ENCODE data around the gene SNHG17. TPM values are rescaled to one million over a fixed set of nuclear protein-coding genes. Genes with fewer than 3 reads are reported as not detected.

The SNHG17 gene
- total and polyA plus RNA-seq, 2 donors (not counting 1 experiment from before 2014, with no cell fraction given) = 49.6 to 78.0 TPM

- Mint-ChIP-seq H3K9me3 (ENCODE audit: insufficient read depth) (no peaks in the 10 kb centered on the region), H3K27ac (no peak overlapping the region), H3K4me1 (no peaks in the 10 kb centered on the region), H3K4me3 (no peak overlapping the region), H3K27me3 (no peaks in the 10 kb centered on the region)
- no peak overlapping the region for H3K27ac ChIP-seq (ENCODE audit: low read length in 2 of 2)
- ATAC-seq (ENCODE audit: low read depth) (no peak), DNase-seq (no peak)
- intact Hi-C loops (cut with micrococcal nuclease) = no loop called here
- WGBS (ENCODE audit: insufficient coverage) = 92% methylated on average over 2 of the region's 5 CpGs
- POLR2A ChIA-PET = no interaction called here
- H3K4me1 ChIP-seq (ENCODE audit: control insufficient read depth in 2 of 2, insufficient read depth in 2 of 2, low read length in 2 of 2) = no peaks in the 10 kb centered on the region
- no peaks in the 10 kb centered on the region for H4K20me1 ChIP-seq (ENCODE audit: control insufficient read depth, insufficient read depth, low read length, poor library complexity, severe bottlenecking)
- no peaks in the 10 kb centered on the region for H3K36me3 ChIP-seq (replicated peaks in 1 of 2; ENCODE audit: control extremely low read depth in 1 of 2, control insufficient read depth in 1 of 2, extremely low read depth in 1 of 2, insufficient read depth in 2 of 2, low read length in 1 of 2)
- H2AFZ ChIP-seq (ENCODE audit: insufficient read depth, low read depth, low read length, poor library complexity, severe bottlenecking) = no peak overlapping the region
- H3K79me2 ChIP-seq (ENCODE audit: control insufficient read depth, insufficient read depth, low read length) = no peaks in the 10 kb centered on the region
- CTCF ChIA-PET = no interaction called here
- H3K9me3 ChIP-seq (ENCODE audit: control extremely low read depth in 1 of 3, control insufficient read depth in 2 of 3, insufficient read depth in 1 of 3, low read length in 2 of 3) = no peaks in the 10 kb centered on the region
- H3K4me3 ChIP-seq (ENCODE audit: control extremely low read depth in 1 of 5, extremely low read depth in 1 of 5, insufficient read depth in 1 of 5, low read depth in 2 of 5, low read length in 4 of 5) = no peak overlapping the region
- TF ChIP-seq EZH2 (IDR thresholded peaks at IDR 0.05; ENCODE audit: borderline replicate concordance, insufficient read depth, low read depth, low read length, poor library complexity, severe bottlenecking) (no peak), CTCF (IDR thresholded peaks at IDR 0.05) (no peak)
- H3K27me3 ChIP-seq (replicated peaks in 1 of 4; ENCODE audit: control extremely low read depth in 1 of 4, control insufficient read depth in 3 of 4, insufficient read depth in 4 of 4, low read length in 3 of 4) = no peaks in the 10 kb centered on the region
- H3K9ac ChIP-seq (ENCODE audit: low read length) = no peak overlapping the region
- H3K4me2 ChIP-seq (replicated peaks; ENCODE audit: low read depth, low read length, poor library complexity, severe bottlenecking) = no peak overlapping the region
Observed at GRCh38 chr20:38460040-38460623, 25.0 kb upstream of the SNHG17 start.

GRCh38 chr20:38458314-38458713 is 23.2 kb upstream of the SNHG17 start:
- no peak for DNase-seq
- H4K20me1 ChIP-seq (ENCODE audit: control insufficient read depth, insufficient read depth, low read length, poor library complexity, severe bottlenecking) = no peaks in the 10 kb centered on the region
- H3K4me2 ChIP-seq (replicated peaks; ENCODE audit: low read depth, low read length, poor library complexity, severe bottlenecking) = no peak overlapping the region
- no peak overlapping the region for H2AFZ ChIP-seq (ENCODE audit: insufficient read depth, low read depth, low read length, poor library complexity, severe bottlenecking)
- Mint-ChIP-seq H3K4me1 (peaks cover 4% of the 10 kb centered on the region), H3K27ac (no peak overlapping the region), H3K4me3 (no peak overlapping the region), H3K9me3 (ENCODE audit: insufficient read depth) (no peaks in the 10 kb centered on the region), H3K27me3 (no peaks in the 10 kb centered on the region)
- POLR2A ChIA-PET = interaction anchor here (1.1 kb wide), 1 partner anchor 14 kb away, joined by 3 read pairs; no protein-coding TSS in a partner anchor
- no peaks in the 10 kb centered on the region for H3K36me3 ChIP-seq (replicated peaks in 1 of 2; ENCODE audit: control extremely low read depth in 1 of 2, control insufficient read depth in 1 of 2, extremely low read depth in 1 of 2, insufficient read depth in 2 of 2, low read length in 1 of 2)
- no peak overlapping the region for H3K4me3 ChIP-seq (ENCODE audit: control extremely low read depth in 1 of 5, extremely low read depth in 1 of 5, insufficient read depth in 1 of 5, low read depth in 2 of 5, low read length in 4 of 5)
- peaks cover 0 to 7% of the 10 kb centered on the region in 2 donors for H3K4me1 ChIP-seq (ENCODE audit: control insufficient read depth in 2 of 2, insufficient read depth in 2 of 2, low read length in 2 of 2)
- intact Hi-C loops (cut with micrococcal nuclease) = no loop called here
- no peaks in the 10 kb centered on the region for H3K9me3 ChIP-seq (ENCODE audit: control extremely low read depth in 1 of 3, control insufficient read depth in 2 of 3, insufficient read depth in 1 of 3, low read length in 2 of 3)
- TF ChIP-seq CTCF (IDR thresholded peaks at IDR 0.05) (no peak), EZH2 (IDR thresholded peaks at IDR 0.05; ENCODE audit: borderline replicate concordance, insufficient read depth, low read depth, low read length, poor library complexity, severe bottlenecking) (no peak)
- H3K27me3 ChIP-seq (replicated peaks in 1 of 4; ENCODE audit: control extremely low read depth in 1 of 4, control insufficient read depth in 3 of 4, insufficient read depth in 4 of 4, low read length in 3 of 4) = no peaks in the 10 kb centered on the region
- H3K27ac ChIP-seq (ENCODE audit: low read length in 2 of 2) = no peak overlapping the region
- no peaks in the 10 kb centered on the region for H3K79me2 ChIP-seq (ENCODE audit: control insufficient read depth, insufficient read depth, low read length)
- CTCF ChIA-PET = interaction anchor here (0.9 kb wide), 1 partner anchor 591 kb away, joined by 3 read pairs; no protein-coding TSS in a partner anchor
- ATAC-seq (ENCODE audit: low read depth) = no peak
- H3K9ac ChIP-seq (ENCODE audit: low read length) = no peak overlapping the region
- WGBS (ENCODE audit: insufficient coverage) = 100% methylated on average over 1 of the region's 5 CpGs

Measured in B cell (primary cell).